CD4-positive, alpha-beta T cell treated with Interferon gamma for 1 hour (primary cell): ENCODE results near the gene PTPN14.

Experiments
- DNase-seq: peaks from one replicate; pipeline ENCODE4 v3.0.0-alpha.2; 2020

The PTPN14 gene

GRCh38 chr1:214473862-214474261, 77.5 kb downstream of the PTPN14 start:
- no peak for DNase-seq

- DNase-seq, result no peak
Observed at GRCh38 chr1:214473387-214473786, 78.0 kb downstream of the PTPN14 start.

- DNase-seq, result no peak
Observed at GRCh38 chr1:214472364-214472763, 79.0 kb downstream of the PTPN14 start.

GRCh38 chr1:214471458-214471857, 79.9 kb downstream of the PTPN14 start:
- DNase-seq, result no peak

GRCh38 chr1:214470132-214470531, 81.3 kb downstream of the PTPN14 start:
- DNase-seq, result no peak

GRCh38 chr1:214469290-214469689, 82.1 kb downstream of the PTPN14 start:
- no peak for DNase-seq

GRCh38 chr1:214467078-214467585, 84.3 kb downstream of the PTPN14 start:
- DNase-seq, result no peak

GRCh38 chr1:214466403-214467077, 84.9 kb downstream of the PTPN14 start:
- no peak for DNase-seq

GRCh38 chr1:214464445-214465287, 86.7 kb downstream of the PTPN14 start:
- DNase-seq, result no peak

GRCh38 chr1:214463596-214463995, 87.8 kb downstream of the PTPN14 start:
- DNase-seq, result no peak

GRCh38 chr1:214462882-214463281, 88.5 kb downstream of the PTPN14 start:
- no peak for DNase-seq

- DNase-seq, result no peak
Observed at GRCh38 chr1:214461305-214461704, 90.1 kb downstream of the PTPN14 start.

- DNase-seq, result no peak
Observed at GRCh38 chr1:214460304-214460916, 91.0 kb downstream of the PTPN14 start.

GRCh38 chr1:214459895-214460294, 91.5 kb downstream of the PTPN14 start:
- DNase-seq, result no peak

- DNase-seq, result no peak
Observed at GRCh38 chr1:214458541-214458940, 92.9 kb downstream of the PTPN14 start.

- DNase-seq, result no peak
Observed at GRCh38 chr1:214455971-214456867, 95.2 kb downstream of the PTPN14 start.

GRCh38 chr1:214455479-214455878, 95.9 kb downstream of the PTPN14 start:
- DNase-seq, result no peak

- DNase-seq, result no peak
Observed at GRCh38 chr1:214454569-214455396, 96.6 kb downstream of the PTPN14 start.

GRCh38 chr1:214453109-214453722, 98.2 kb downstream of the PTPN14 start:
- no peak for DNase-seq

- DNase-seq, result no peak
Observed at GRCh38 chr1:214452152-214452784, 99.1 kb downstream of the PTPN14 start.

GRCh38 chr1:214451596-214451995, 99.8 kb downstream of the PTPN14 start:
- no peak for DNase-seq
